Nucleus accumbens (tissue), 56 donors: Measurements from ENCODE around the gene APLP2.
"Not testable (repeated sequence)": the region's sequence is repeated elsewhere in the genome, so short reads cannot be mapped to it uniquely, and the experiment has no call there.

ENCODE experiments used
- DNase-seq, 56 donors: peaks; one replicate each; lab custom pipeline; 2025; lab: John Stamatoyannopoulos, UW

APLP2 gene

DNA sequence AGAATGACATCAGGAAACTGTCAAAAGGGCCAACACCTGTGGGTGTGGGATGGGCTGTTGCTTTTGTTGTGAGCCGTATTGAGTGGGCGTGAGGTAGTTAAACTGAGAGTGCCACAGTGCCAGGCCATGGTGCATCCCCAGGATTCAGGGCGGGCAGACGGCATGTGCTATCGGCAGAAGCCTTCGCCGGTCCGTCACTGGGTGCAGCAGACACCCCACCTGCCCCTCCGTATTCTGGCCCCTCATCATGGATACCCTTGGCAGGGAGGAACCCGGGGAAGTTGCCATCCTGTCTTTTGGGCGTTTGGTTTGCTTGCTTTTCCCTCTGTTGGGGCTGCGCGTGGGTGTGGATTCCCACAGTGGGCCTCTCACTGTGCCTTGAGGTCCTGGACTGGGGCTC is 117.4 kb downstream of the APLP2 start:
- no peak for DNase-seq

DNA sequence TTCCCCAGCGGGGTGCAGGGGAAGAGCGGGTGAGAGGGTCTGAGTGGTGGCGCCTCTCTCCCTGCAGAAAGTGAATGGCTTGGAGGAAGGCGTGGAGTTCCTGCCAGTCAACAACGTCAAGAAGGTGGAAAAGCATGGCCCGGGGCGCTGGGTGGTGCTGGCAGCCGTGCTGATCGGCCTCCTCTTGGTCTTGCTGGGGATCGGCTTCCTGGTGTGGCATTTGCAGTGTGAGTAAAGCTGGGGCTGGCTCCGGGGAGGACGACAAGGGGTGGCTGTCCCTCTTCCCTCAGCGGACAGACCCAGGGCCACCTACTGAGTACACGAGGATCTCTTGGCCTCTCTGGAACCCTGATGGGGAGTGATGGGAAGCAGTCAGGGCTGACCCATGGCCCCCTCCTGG is 118.4 kb downstream of the APLP2 start:
- no peak for DNase-seq

DNA sequence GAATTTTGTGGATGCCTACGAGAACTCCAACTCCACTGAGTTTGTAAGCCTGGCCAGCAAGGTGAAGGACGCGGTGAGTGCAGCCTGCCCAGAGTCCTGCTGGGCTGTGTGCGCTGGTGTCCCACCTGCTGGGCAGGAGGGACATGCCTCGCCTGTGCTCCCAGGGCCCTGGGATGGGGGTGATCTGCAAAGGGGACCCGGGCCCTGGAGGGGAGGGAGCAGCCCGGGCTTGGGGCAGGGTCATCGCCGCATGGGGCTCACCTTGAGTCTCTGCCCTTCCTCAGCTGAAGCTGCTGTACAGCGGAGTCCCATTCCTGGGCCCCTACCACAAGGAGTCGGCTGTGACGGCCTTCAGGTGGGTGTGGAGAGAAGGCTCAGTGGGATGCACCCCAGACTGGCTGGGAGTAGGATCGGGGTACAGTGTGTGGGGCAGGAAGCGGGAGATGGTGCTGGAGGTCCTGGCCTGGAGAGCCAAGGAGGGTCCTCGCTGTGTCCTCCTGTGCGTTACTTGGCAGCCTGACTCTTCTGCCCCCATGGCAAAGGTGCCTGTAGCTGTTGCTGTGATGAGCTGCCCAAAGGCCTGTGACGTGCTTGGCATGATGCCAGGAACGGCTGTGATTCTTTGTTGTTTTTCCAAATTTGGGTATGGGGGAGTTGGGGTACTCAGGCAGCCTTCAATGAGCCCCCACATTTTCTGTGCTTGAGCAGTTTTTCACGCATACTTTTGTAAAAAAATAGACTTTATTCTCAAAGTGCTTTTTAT is 119.1 kb downstream of the APLP2 start:
- no peak for DNase-seq

DNA sequence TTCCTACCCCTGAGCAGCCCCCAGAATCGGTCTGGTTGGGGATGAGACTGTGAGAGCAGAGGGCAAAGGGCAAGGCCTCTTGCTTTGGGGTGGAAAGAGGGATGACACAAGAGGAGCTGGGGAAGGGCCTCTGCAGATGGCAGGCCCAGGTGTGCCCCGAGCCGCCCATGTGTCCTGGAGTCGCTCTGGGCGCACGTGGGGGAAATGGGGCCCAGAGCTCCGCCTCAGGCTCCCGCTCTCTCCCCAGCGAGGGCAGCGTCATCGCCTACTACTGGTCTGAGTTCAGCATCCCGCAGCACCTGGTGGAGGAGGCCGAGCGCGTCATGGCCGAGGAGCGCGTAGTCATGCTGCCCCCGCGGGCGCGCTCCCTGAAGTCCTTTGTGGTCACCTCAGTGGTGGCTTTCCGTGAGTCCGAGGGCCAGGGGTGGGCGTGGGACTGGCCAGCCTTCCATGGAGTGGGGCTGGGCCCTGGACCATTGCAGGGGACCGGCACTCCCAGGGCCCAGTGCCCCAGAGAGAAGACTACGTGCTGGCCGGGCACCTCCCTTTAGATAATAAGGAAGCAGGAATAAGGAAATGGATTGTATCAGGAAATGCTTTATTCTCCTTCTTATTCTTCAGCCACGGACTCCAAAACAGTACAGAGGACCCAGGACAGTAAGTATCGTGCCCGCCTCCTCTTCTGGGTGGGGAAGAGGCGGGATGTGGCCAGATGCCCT is 120.0 kb downstream of the APLP2 start:
- no peak for DNase-seq

DNA sequence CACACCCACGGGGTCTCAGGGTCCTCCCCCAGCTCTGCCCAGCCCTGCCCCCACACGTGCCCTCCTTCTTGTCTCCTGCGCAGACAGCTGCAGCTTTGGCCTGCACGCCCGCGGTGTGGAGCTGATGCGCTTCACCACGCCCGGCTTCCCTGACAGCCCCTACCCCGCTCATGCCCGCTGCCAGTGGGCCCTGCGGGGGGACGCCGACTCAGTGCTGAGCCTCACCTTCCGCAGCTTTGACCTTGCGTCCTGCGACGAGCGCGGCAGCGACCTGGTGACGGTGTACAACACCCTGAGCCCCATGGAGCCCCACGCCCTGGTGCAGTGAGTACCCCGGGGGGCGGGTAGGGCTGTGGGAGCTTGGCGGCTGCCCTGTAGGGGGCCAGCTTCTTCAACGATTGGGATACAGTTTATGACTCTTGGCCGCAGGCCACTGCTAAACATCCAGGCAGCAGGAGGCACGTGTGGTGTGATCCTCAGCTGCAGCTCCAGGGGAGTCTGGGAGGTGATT is 120.7 kb downstream of the APLP2 start:
- DNase-seq, result no peak

DNA sequence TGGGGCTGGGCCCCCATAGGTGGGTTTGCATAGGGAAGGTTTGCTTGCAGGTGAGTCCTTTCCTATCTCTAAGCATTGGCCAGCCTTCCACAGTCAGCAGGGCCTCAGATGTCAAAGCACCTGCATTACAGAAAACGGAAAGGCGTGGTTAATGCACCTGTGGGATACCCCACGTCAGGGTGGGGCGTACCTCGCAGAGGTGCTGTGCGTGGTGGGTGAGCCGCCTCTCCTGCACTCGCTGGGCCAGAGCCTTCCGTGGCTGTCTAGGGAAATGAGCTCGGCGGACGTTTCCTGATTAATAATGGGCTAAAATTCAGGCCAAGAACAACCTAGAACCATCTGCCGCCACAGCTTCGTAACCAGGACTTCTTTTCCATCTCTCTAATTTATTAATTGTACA is 122.2 kb downstream of the APLP2 start:
- DNase-seq, result no peak

DNA sequence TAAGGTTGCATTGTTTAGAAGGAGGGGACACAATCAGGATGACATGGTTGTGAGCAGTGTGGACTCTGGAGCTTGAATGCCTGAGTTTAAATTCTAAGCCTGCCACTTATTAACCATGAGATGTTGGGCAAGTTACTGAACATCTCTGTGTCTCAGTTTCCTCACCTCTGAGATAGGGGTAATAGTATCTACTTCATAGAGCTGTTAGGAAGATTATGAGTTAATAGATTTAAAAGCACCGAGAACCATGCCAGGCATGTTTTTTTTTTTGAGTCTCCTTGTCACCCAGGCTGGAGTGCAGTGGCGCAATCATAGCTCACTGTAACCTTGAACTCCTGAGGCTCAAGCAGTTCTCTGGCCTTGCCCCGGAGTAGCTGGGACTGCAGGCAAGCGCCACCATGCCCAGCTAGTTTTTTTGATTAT is 123.2 kb downstream of the APLP2 start:
- DNase-seq, result no peak

DNA sequence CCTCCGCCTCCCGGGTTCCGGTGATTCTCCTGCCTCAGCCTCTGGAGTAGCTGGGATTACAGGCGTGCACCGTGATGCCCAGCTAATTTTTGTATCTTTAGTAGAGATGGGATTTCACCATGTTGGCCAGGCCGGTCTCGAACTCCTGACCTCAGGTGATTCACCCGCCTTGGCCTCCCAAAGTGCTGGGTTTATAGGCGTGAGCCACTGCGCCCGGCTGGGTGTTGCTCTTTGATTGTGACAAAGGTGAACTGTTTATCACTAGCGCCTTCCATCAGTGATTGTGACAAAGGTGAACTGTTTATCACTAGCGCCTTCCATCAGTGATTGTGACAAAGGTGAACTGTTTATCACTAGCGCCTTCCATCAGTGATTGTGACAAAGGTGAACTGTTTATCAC is 123.9 kb downstream of the APLP2 start:
- DNase-seq, result not testable (repeated sequence)
